Osteoblast (primary cell): ENCODE data around the gene UBE2O. TPM values are rescaled to one million over a fixed set of nuclear protein-coding genes. Genes with fewer than 3 reads are reported as not detected.

Experiments
- DNase-seq: peaks from one replicate; pipeline ENCODE4 v3.0.0; 2011; ENCODE audit warnings: low spot score, mixed read lengths; ENCODE audit not compliant: insufficient read length; ENCODE audit errors: missing footprints
- H2AFZ ChIP-seq: 2 replicates; pipeline ENCODE4 v1.6.0; 2011; ENCODE audit warnings: mild to moderate bottlenecking, low read length
- H3K27ac ChIP-seq: 2 replicates; pipeline ENCODE4 v1.5.1; 2011; ENCODE audit warnings: mild to moderate bottlenecking, low read depth, low read length, moderate library complexity
- H3K27me3 ChIP-seq: 2 replicates; pipeline ENCODE4 v1.6.0; 2012; ENCODE audit warnings: mild to moderate bottlenecking, control low read depth, inconsistent platforms, low read length, moderate library complexity; ENCODE audit not compliant: insufficient read depth
- H3K36me3 ChIP-seq: 2 replicates; pipeline ENCODE4 v1.5.1; 2011; ENCODE audit warnings: mild to moderate bottlenecking, low read length, control low read depth, moderate library complexity; ENCODE audit not compliant: insufficient read depth
- H3K4me1 ChIP-seq: 2 replicates; pipeline ENCODE4 v1.5.1; 2011; ENCODE audit warnings: mild to moderate bottlenecking, low read length, control low read depth, moderate library complexity; ENCODE audit not compliant: insufficient read depth
- H3K4me2 ChIP-seq: 2 replicates; pipeline ENCODE4 v1.6.0; 2011; ENCODE audit warnings: mild to moderate bottlenecking, low read length; ENCODE audit not compliant: insufficient read depth
- H3K4me3 ChIP-seq: fragments of 200-600 bp; sonication (generic); 3 replicates; pipeline ENCODE4 v1.5.1; 2012; ENCODE audit warnings: mild to moderate bottlenecking, low read length, inconsistent platforms; ENCODE audit not compliant: insufficient read depth
- H3K79me2 ChIP-seq: 2 replicates; pipeline ENCODE4 v1.6.0; 2012; ENCODE audit warnings: mild to moderate bottlenecking, low read length, control low read depth, inconsistent platforms; ENCODE audit not compliant: insufficient read depth
- H3K9me3 ChIP-seq: 2 replicates; pipeline ENCODE4 v1.5.1; 2011; ENCODE audit warnings: low read depth, low read length, control low read depth
- H4K20me1 ChIP-seq: 2 replicates; pipeline ENCODE4 v1.6.0; 2012; ENCODE audit warnings: mild to moderate bottlenecking, low read length, control low read depth; ENCODE audit not compliant: insufficient read depth
- total RNA-seq: library from RNA; depleted of rRNA; stranded (reverse); fragments of >200 nt; gene quantifications from 2 replicates; pipeline ENCODE4 v1.2.3, GENCODE V29; 2012
- TF ChIP-seq, protein P1 (sequence below): IDR thresholded peaks from 2 replicates; pipeline ENCODE4 v1.5.1; 2011; ENCODE audit warnings: mild to moderate bottlenecking, low read depth, low read length, moderate library complexity; ENCODE audit errors: extremely low read depth

The UBE2O gene
- total RNA-seq, 1 donor, result 19.5 TPM

GRCh38 chr17:76356803-76357456 lies 96.0 kb downstream of the UBE2O start:
- H3K27ac ChIP-seq, result no peak overlapping the region
- H2AFZ ChIP-seq, result peak overlapping the region; percentile 59
- DNase-seq, result no peak
- H3K4me2 ChIP-seq, result peak overlapping the region; percentile 50
- H3K4me1 ChIP-seq, result peaks cover 23% of the 10 kb centered on the region
- TF ChIP-seq, protein P1, sequence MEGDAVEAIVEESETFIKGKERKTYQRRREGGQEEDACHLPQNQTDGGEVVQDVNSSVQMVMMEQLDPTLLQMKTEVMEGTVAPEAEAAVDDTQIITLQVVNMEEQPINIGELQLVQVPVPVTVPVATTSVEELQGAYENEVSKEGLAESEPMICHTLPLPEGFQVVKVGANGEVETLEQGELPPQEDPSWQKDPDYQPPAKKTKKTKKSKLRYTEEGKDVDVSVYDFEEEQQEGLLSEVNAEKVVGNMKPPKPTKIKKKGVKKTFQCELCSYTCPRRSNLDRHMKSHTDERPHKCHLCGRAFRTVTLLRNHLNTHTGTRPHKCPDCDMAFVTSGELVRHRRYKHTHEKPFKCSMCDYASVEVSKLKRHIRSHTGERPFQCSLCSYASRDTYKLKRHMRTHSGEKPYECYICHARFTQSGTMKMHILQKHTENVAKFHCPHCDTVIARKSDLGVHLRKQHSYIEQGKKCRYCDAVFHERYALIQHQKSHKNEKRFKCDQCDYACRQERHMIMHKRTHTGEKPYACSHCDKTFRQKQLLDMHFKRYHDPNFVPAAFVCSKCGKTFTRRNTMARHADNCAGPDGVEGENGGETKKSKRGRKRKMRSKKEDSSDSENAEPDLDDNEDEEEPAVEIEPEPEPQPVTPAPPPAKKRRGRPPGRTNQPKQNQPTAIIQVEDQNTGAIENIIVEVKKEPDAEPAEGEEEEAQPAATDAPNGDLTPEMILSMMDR, result no peak
- no peaks in the 10 kb centered on the region for H3K9me3 ChIP-seq
- no peak overlapping the region for H3K4me3 ChIP-seq
- H3K27me3 ChIP-seq, result no peaks in the 10 kb centered on the region
- H4K20me1 ChIP-seq, result no peaks in the 10 kb centered on the region
- H3K79me2 ChIP-seq, result peaks cover 13% of the 10 kb centered on the region
- H3K36me3 ChIP-seq, result no peaks in the 10 kb centered on the region

GRCh38 chr17:76354747-76355310 lies 98.1 kb downstream of the UBE2O start:
- Histone ChIP-seq H2AFZ (peak overlapping the region; percentile 84), H3K9me3 (no peaks in the 10 kb centered on the region), H3K27me3 (no peaks in the 10 kb centered on the region), H3K4me3 (no peak overlapping the region), H3K4me2 (peak overlapping the region; percentile 99), H3K79me2 (peaks cover 33% of the 10 kb centered on the region), H3K27ac (no peak overlapping the region), H3K36me3 (no peaks in the 10 kb centered on the region), H4K20me1 (peaks cover 6% of the 10 kb centered on the region), H3K4me1 (peaks cover 22% of the 10 kb centered on the region)
- DNase-seq, result peak; percentile 42
- TF ChIP-seq, protein P1, result no peak

DNA sequence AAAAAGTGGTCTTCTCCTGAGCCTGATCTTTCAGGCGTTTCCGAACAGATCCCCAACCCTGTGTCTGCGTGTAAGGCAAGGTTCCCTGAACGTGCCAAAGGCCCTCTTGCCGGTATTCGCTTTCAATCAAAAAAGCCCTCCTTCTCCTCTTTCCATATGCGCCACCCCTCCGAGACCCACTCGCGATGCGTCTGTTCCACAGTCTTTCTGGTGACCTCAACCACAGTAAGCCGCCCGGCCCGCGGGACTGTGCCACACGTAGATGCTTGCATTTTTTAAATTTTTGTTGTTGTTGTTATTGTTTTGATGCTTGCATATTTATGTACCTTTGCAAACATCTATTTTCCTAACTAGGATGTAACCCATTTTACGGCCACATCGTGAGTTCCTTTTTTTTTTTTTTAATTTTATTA lies 98.6 kb downstream of the UBE2O start:
- Histone ChIP-seq H4K20me1 (peaks cover 6% of the 10 kb centered on the region), H3K27me3 (no peaks in the 10 kb centered on the region), H3K9me3 (no peaks in the 10 kb centered on the region), H3K27ac (peak overlapping the region; percentile 97), H2AFZ (peak overlapping the region; percentile 95), H3K79me2 (peaks cover 36% of the 10 kb centered on the region), H3K4me3 (peak overlapping the region; percentile 93), H3K4me2 (peak overlapping the region; percentile 99), H3K36me3 (no peaks in the 10 kb centered on the region), H3K4me1 (peaks cover 22% of the 10 kb centered on the region)
- TF ChIP-seq, protein P1, result no peak
- no peak for DNase-seq

DNA sequence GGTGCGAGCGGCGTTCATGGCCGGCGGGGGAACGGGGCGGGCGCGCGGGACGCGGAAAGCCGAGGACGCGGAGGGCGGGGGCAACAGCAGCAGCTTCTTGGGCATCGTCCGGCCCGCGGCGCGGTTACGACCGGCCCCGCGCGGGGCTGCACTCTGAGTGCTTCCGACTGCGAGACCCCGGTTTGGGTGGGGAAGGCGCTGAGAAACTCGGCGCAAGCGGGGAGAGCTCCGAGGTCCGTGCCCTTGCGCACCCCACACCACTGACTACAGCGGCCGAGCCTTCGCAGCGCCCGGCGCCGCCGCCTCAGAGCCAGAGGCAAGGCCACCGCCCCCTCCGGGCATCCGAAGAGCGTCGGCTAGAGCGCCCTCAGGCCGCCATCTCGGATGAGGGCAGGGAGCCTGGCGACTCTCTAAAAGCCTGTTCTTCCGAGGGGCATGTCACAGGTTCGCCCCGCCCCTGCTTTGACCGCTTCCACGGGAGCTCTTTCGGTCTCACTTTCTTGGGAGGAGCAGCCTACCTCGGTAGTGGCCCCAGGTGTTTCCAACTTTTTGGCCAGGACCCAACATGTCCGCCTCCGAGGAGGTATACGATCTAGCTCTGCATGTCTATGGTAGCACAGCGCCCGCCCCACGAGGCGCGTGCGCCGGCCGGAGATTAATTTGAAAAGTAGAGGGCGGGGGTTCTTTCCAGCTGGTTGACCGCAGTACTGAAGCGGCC lies 99.2 kb downstream of the UBE2O start, which contains the start of gene PRPSAP1:
TSS of gene PRPSAP1 (minus strand) at position 318 of the 718 bp plus-strand sequence. CDS start at position 105, 213 bp downstream.
- H3K36me3 ChIP-seq, result no peaks in the 10 kb centered on the region
- TF ChIP-seq, protein P1, result no peak
- peaks cover 6% of the 10 kb centered on the region for H4K20me1 ChIP-seq
- peak within 1 kb of the TSS; percentile 99 for H3K4me2 ChIP-seq
- peak within 1 kb of the TSS; percentile 93 for H3K4me3 ChIP-seq
- peaks cover 22% of the 10 kb centered on the region for H3K4me1 ChIP-seq
- H3K27me3 ChIP-seq, result no peaks in the 10 kb centered on the region
- peak; percentile 97 for DNase-seq
- no peaks in the 10 kb centered on the region for H3K9me3 ChIP-seq
- H2AFZ ChIP-seq, result peak within 1 kb of the TSS; percentile 95
- peak within 1 kb of the TSS; percentile 97 for H3K27ac ChIP-seq
- H3K79me2 ChIP-seq, result peaks cover 38% of the 10 kb centered on the region
